ENCODE data around the gene SPRED2.

GRCh38 chr2:65261676-65262075 lies 170.7 kb downstream of the SPRED2 start:
- no peak for TF ChIP-seq YY1 (IDR thresholded peaks at IDR 0.05; ENCODE audit: insufficient read depth, insufficient read length)
- no peak for TF ChIP-seq SUZ12 (IDR thresholded peaks at IDR 0.05; ENCODE audit: extremely low read depth, insufficient read depth, insufficient read length)
- no peak for TF ChIP-seq ZNF274 (IDR thresholded peaks at IDR 0.05; ENCODE audit: low read depth, low read length)
